Upper lobe of left lung (tissue), 6 donors: ENCODE results near the gene ADAT1. TPM values are rescaled to one million over a fixed set of nuclear protein-coding genes. Genes with fewer than 3 reads are reported as not detected.

ENCODE experiments used
- ATAC-seq, 2 donors: fragments of 200-7000 bp; cut with Tn5 transposase; one replicate each; pipeline ENCODE4 v1.9.1; 2022; ENCODE audit warnings: mild to moderate bottlenecking in 2 of 2, moderate library complexity in 2 of 2; ENCODE audit not compliant: low FRiP score in 2 of 2
- DNase-seq, 2 donors: peaks; one replicate each; pipeline ENCODE4 v3.0.0-alpha.2; 2019 to 2020
- H3K27ac ChIP-seq, 4 donors: fragments of 200-600 bp; sonication (generic); one replicate each; pipeline ENCODE4 v1.5.1; 2016 to 2019
- H3K27me3 ChIP-seq, 4 donors: fragments of 200-600 bp; sonication (generic); one replicate each; pipeline ENCODE4 v1.5.1; 2017 to 2019
- H3K36me3 ChIP-seq, 4 donors: fragments of 200-600 bp; sonication (generic); one replicate each; pipeline ENCODE4 v1.5.1; 2016 to 2019
- H3K4me1 ChIP-seq, 4 donors: fragments of 200-600 bp; sonication (generic); one replicate each; pipeline ENCODE4 v1.5.1; 2018 to 2019
- H3K4me3 ChIP-seq, 4 donors: fragments of 200-600 bp; sonication (generic); one replicate each; pipeline ENCODE4 v1.5.1; 2017 to 2019; ENCODE audit warnings: mild to moderate bottlenecking in 2 of 4, moderate library complexity in 1 of 4
- H3K9me3 ChIP-seq, 4 donors: fragments of 200-600 bp; sonication (generic); one replicate each; pipeline ENCODE4 v1.5.1; 2018 to 2019
- CTCF ChIP-seq, 6 experiments: fragments of 450-650 bp in 4 of 6; fragments of 200-600 bp in 2 of 6; sonication (generic) in 2 of 6; IDR thresholded peaks; one replicate each; pipeline ENCODE4 v1.5.1; 2016 to 2019; ENCODE audit warnings: antibody characterized with exemption in 6 of 6
- EP300 ChIP-seq, 4 donors: sonication (generic); formaldehyde crosslinking; IDR thresholded peaks; one replicate each; pipeline ENCODE4 v1.5.1; 2017; ENCODE audit warnings: antibody characterized with exemption in 4 of 4, control low read depth in 2 of 4
- POLR2A ChIP-seq, 4 donors: fragments of 450-650 bp; IDR thresholded peaks; one replicate each; pipeline ENCODE4 v1.5.1; 2016 to 2017; ENCODE audit warnings: antibody characterized with exemption in 4 of 4, mild to moderate bottlenecking in 2 of 4
- POLR2AphosphoS5 ChIP-seq, 2 donors: sonication (generic); formaldehyde crosslinking; IDR thresholded peaks; one replicate each; pipeline ENCODE4 v1.5.1; 2017; ENCODE audit warnings: antibody characterized with exemption in 2 of 2
- WGBS, 2 donors: methylation state at CpG; one replicate each; pipeline ENCODE4 v1.1.5; 2017 to 2018; 5-methylcytosine and 5-hydroxymethylcytosine counted together
- total RNA-seq, 6 donors: library from RNA; depleted of rRNA in 4 of 6; stranded (reverse); fragments of >200 nt in 4 of 6; gene quantifications; one replicate each; pipeline versions ENCODE4 v1.1.0 to v1.2.1, GENCODE V29; 2016 to 2021
- donor health status: DM: no; HTN: no; CAD: no; lungs with moderate emphysema.
- donor health status: DM: no; HTN: yes; CAD: no; lungs with severe emphysema.

ADAT1 gene
- total RNA-seq, 6 donors from 2014 or later: 30.6 to 77.5 (median 46.7) TPM

GRCh38 chr16:75632857-75633256, 9.8 kb upstream of the ADAT1 start:
- ATAC-seq: no peak
- WGBS, 2 donors: 85 to 92% methylated on average over 8 of the region's 8 CpGs
- peaks cover 73 to 100% (median 93%) of the 10 kb centered on the region in 4 donors for H3K36me3 ChIP-seq

DNA sequence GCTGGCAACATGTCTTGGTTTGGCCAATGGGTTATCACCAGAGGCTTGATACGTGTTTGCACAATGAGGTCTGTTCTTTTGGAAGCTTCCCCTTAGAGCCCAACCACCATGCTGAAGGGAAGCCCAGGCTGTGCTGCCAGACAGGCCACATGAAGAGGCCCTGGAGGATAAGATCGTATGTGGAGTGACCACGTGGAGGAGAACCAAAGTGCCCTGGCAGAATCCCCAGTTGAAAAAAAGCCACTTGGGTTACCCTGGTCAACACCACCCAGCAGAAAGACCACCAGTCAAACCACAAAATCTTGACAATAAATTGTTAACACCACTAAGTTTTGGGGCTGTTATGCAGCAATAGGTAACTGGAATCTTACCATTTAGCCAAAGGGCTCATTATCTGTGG, 7.0 kb upstream of the ADAT1 start:
- H3K27ac ChIP-seq: no peak overlapping the region
- peaks cover 4 to 12% (median 7%) of the 10 kb centered on the region in 4 donors for H3K4me1 ChIP-seq
- ATAC-seq (no peak), DNase-seq (no peak)
- H3K9me3 ChIP-seq: no peaks in the 10 kb centered on the region
- 82% methylated on average over 3 of the region's 3 CpGs for WGBS, 2 donors
- no peak for TF ChIP-seq POLR2AphosphoS5 (IDR thresholded peaks at IDR 0.05)
- no peak for TF ChIP-seq EP300 (IDR thresholded peaks at IDR 0.05)
- no peak for TF ChIP-seq CTCF (IDR thresholded peaks at IDR 0.05)
- TF ChIP-seq POLR2A (IDR thresholded peaks at IDR 0.05): no peak
- peaks cover 60 to 94% (median 69%) of the 10 kb centered on the region in 4 donors for H3K36me3 ChIP-seq
- no peaks in the 10 kb centered on the region for H3K27me3 ChIP-seq
- H3K4me3 ChIP-seq: no peak overlapping the region

More at GRCh38 chr16:75632857-75633256, 9.8 kb upstream of the ADAT1 start:
- no peak for TF ChIP-seq EP300 (IDR thresholded peaks at IDR 0.05)
- TF ChIP-seq POLR2A (IDR thresholded peaks at IDR 0.05): no peak
- no peak for TF ChIP-seq CTCF (IDR thresholded peaks at IDR 0.05)
- TF ChIP-seq POLR2AphosphoS5 (IDR thresholded peaks at IDR 0.05): no peak
- no peaks in the 10 kb centered on the region for H3K9me3 ChIP-seq
- no peak overlapping the region for H3K4me3 ChIP-seq
- H3K4me1 ChIP-seq: peaks cover under 1 to 5% (median 4%) of the 10 kb centered on the region in 4 donors
- H3K27me3 ChIP-seq: no peaks in the 10 kb centered on the region
- no peak for DNase-seq
- no peak overlapping the region for H3K27ac ChIP-seq

GRCh38 chr16:75629132-75629531, 6.1 kb upstream of the ADAT1 start:
- H3K9me3 ChIP-seq: no peaks in the 10 kb centered on the region
- DNase-seq (no peak), ATAC-seq (no peak)
- no peak overlapping the region for H3K4me3 ChIP-seq
- H3K27me3 ChIP-seq: no peaks in the 10 kb centered on the region
- 95 to 97% methylated on average over 10 of the region's 10 CpGs for WGBS, 2 donors
- TF ChIP-seq POLR2A (IDR thresholded peaks at IDR 0.05) (no peak), CTCF (IDR thresholded peaks at IDR 0.05) (no peak), EP300 (IDR thresholded peaks at IDR 0.05) (no peak), POLR2AphosphoS5 (IDR thresholded peaks at IDR 0.05) (no peak)
- peaks cover 4 to 12% (median 7%) of the 10 kb centered on the region in 4 donors for H3K4me1 ChIP-seq
- H3K27ac ChIP-seq: no peak overlapping the region
- H3K36me3 ChIP-seq: peaks cover 51 to 85% (median 60%) of the 10 kb centered on the region in 4 donors

DNA sequence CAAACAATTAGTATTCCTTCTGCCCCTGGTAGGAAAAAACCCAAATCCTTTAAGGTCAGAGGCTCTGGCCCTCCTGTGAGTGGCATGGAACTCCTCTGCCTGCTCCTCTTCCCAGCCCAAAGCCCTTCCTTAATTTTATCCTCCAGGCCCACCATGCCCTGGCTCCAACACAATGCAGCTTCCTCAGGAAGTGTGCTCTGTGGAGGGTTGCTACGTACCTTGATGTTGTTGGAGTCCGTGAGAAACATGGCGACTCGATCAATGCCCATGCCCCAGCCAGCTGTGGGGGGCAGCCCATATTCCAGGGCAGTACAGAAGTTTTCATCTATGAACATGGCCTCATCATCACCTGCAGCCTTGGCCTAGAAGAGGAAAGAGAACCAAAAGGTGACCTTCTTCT, 5.3 kb upstream of the ADAT1 start:
- Histone ChIP-seq H3K27me3 (no peaks in the 10 kb centered on the region), H3K27ac (peak overlapping the region in 2 of 4 donors; percentile 26 to 33), H3K36me3 (peaks cover 43 to 77% (median 52%) of the 10 kb centered on the region in 4 donors), H3K4me3 (no peak overlapping the region), H3K4me1 (peaks cover 8 to 12% (median 9%) of the 10 kb centered on the region in 4 donors), H3K9me3 (no peaks in the 10 kb centered on the region)
- no peak for TF ChIP-seq CTCF (IDR thresholded peaks at IDR 0.05)
- TF ChIP-seq POLR2A (IDR thresholded peaks at IDR 0.05): no peak
- no peak for TF ChIP-seq POLR2AphosphoS5 (IDR thresholded peaks at IDR 0.05)
- TF ChIP-seq EP300 (IDR thresholded peaks at IDR 0.05): no peak
- DNase-seq (no peak), ATAC-seq (no peak)
- 83 to 87% methylated on average over 4 of the region's 4 CpGs for WGBS, 2 donors

DNA sequence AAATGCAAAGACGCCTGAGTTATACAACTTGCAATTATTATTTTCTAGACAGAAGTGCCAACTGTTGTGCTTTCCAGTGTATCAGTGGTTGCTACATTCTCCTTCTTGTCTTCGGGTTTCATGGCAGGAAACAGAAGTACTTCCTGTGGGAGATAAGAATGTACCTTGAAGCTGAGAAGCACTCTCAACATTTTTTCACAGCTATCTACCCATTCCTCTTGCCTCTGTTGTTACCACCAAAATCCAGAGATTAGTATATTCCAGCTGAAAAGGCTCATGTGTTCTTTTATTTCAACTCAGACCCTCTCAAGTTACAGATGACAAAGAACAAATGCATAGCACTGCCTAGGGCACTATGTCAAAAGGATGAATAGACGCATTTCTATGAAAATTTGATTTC, 4.8 kb upstream of the ADAT1 start:
- no peak for TF ChIP-seq POLR2A (IDR thresholded peaks at IDR 0.05)
- TF ChIP-seq EP300 (IDR thresholded peaks at IDR 0.05): no peak
- no peak for TF ChIP-seq CTCF (IDR thresholded peaks at IDR 0.05)
- TF ChIP-seq POLR2AphosphoS5 (IDR thresholded peaks at IDR 0.05): no peak
- Histone ChIP-seq H3K27ac (peak overlapping the region; percentile 6 to 42 (median 30)), H3K4me1 (peaks cover 8 to 12% (median 9%) of the 10 kb centered on the region in 4 donors), H3K4me3 (no peak overlapping the region), H3K27me3 (no peaks in the 10 kb centered on the region), H3K36me3 (peaks cover 38 to 72% (median 47%) of the 10 kb centered on the region in 4 donors), H3K9me3 (no peaks in the 10 kb centered on the region)
- ATAC-seq: no peak
- 27 to 33% methylated on average over 3 of the region's 3 CpGs for WGBS, 2 donors
- no peak for DNase-seq
